B cell (primary cell): ENCODE measurements around the gene EIF1AD. TPM values are rescaled to one million over a fixed set of nuclear protein-coding genes. Genes with fewer than 3 reads are reported as not detected.

Experiments
- ATAC-seq: fragments of 200-7000 bp; cut with Tn5 transposase; one replicate; pipeline ENCODE4 v1.10.0; 2021; ENCODE audit warnings: low read depth, mild to moderate bottlenecking, moderate number of reproducible peaks, moderate library complexity
- CTCF ChIA-PET: fragments of 350-600 bp; sonication (Branson Sonifier 250); formaldehyde crosslinking; loops from one replicate; lab custom pipeline; 2021; ENCODE audit warnings: antibody characterized with exemption, inconsistent platforms; lab: Charles Lee
- POLR2A ChIA-PET: fragments of 350-600 bp; sonication (Branson Sonifier 250); formaldehyde crosslinking; loops from one replicate; lab custom pipeline; 2021; ENCODE audit warnings: antibody characterized with exemption; lab: Charles Lee
- DNase-seq: peaks from one replicate; pipeline ENCODE4 v3.0.0; 2013
- H2AFZ ChIP-seq: 2 replicates; pipeline ENCODE4 v1.6.1; 2012; ENCODE audit warnings: mild to moderate bottlenecking, low read depth, low read length; ENCODE audit not compliant: insufficient read depth, poor library complexity, severe bottlenecking
- H3K27ac ChIP-seq, 2 donors: 1 replicate in 1 of 2; 2 replicates in 1 of 2; pipeline ENCODE4 v1.5.1; 2012 to 2013; ENCODE audit warnings: low read length in 2 of 2, mild to moderate bottlenecking in 2 of 2, moderate library complexity in 1 of 2
- H3K27me3 ChIP-seq, 4 experiments: fragments of 200-600 bp in 1 of 4; sonication (generic) in 1 of 4; replicated peaks in 1 of 4; 1 replicate in 2 of 4; 2 replicates in 2 of 4; pipeline versions ENCODE4 v1.6.1 to v1.7.0; 2013 to 2016; ENCODE audit warnings: low read length in 3 of 4, mild to moderate bottlenecking in 2 of 4, mixed read lengths in 1 of 4, moderate library complexity in 1 of 4; ENCODE audit not compliant: insufficient read depth in 4 of 4, control insufficient read depth in 3 of 4; ENCODE audit errors: control extremely low read depth in 1 of 4
- H3K36me3 ChIP-seq, 2 experiments: replicated peaks in 1 of 2; 1 replicate in 1 of 2; 2 replicates in 1 of 2; pipeline versions ENCODE4 v1.6.1 to v1.7.1; 2013; ENCODE audit warnings: low read length in 1 of 2; ENCODE audit not compliant: insufficient read depth in 2 of 2, control insufficient read depth in 1 of 2; ENCODE audit errors: control extremely low read depth in 1 of 2, extremely low read depth in 1 of 2
- H3K4me1 ChIP-seq, 2 donors: fragments of 200-600 bp in 1 of 2; sonication (generic) in 1 of 2; 1 replicate in 1 of 2; 2 replicates in 1 of 2; pipeline versions ENCODE4 v1.5.1 to v1.6.1; 2013 to 2017; ENCODE audit warnings: low read length in 2 of 2; ENCODE audit not compliant: control insufficient read depth in 2 of 2, insufficient read depth in 2 of 2
- H3K4me2 ChIP-seq: replicated peaks from 2 replicates; pipeline ENCODE3; 2012; ENCODE audit warnings: mild to moderate bottlenecking, low read depth, low read length; ENCODE audit not compliant: poor library complexity, severe bottlenecking
- H3K4me3 ChIP-seq, 5 experiments: fragments of 200-600 bp in 1 of 5; sonication (generic) in 1 of 5; 1 replicate in 3 of 5; 2 replicates in 2 of 5; pipeline versions ENCODE4 v1.5.1 to v1.7.0; 2011 to 2016; ENCODE audit warnings: low read length in 4 of 5, mild to moderate bottlenecking in 4 of 5, low read depth in 2 of 5, control low read depth in 1 of 5, moderate library complexity in 1 of 5; ENCODE audit not compliant: insufficient read depth in 1 of 5; ENCODE audit errors: control extremely low read depth in 1 of 5, extremely low read depth in 1 of 5
- H3K79me2 ChIP-seq: fragments of 200-600 bp; sonication (generic); one replicate; pipeline ENCODE4 v1.6.0; 2016; ENCODE audit warnings: low read length; ENCODE audit not compliant: control insufficient read depth, insufficient read depth
- H3K9ac ChIP-seq: fragments of 200-600 bp; sonication (generic); 2 replicates; pipeline ENCODE4 v1.6.1; 2017; ENCODE audit warnings: mild to moderate bottlenecking, low read length, moderate library complexity
- H3K9me3 ChIP-seq, 3 donors: one replicate each; pipeline versions ENCODE4 v1.6.1 to v1.7.1; 2013; ENCODE audit warnings: low read length in 2 of 3; ENCODE audit not compliant: control insufficient read depth in 2 of 3, insufficient read depth in 1 of 3; ENCODE audit errors: control extremely low read depth in 1 of 3
- H4K20me1 ChIP-seq: 2 replicates; pipeline ENCODE4 v1.6.0; 2012; ENCODE audit warnings: mild to moderate bottlenecking, low read length; ENCODE audit not compliant: insufficient read depth, control insufficient read depth, poor library complexity, severe bottlenecking
- H3K27ac Mint-ChIP-seq: one replicate; pipeline ENCODE4 v1.8.0; 2021; ENCODE audit warnings: mixed read lengths
- H3K27me3 Mint-ChIP-seq: one replicate; pipeline ENCODE4 v1.8.0; 2021; ENCODE audit warnings: mixed read lengths
- H3K4me1 Mint-ChIP-seq: one replicate; pipeline ENCODE4 v1.8.0; 2021; ENCODE audit warnings: mixed read lengths
- H3K4me3 Mint-ChIP-seq: one replicate; pipeline ENCODE4 v1.8.0; 2021; ENCODE audit warnings: mixed read lengths
- H3K9me3 Mint-ChIP-seq: one replicate; pipeline ENCODE4 v1.8.0; 2022; ENCODE audit warnings: mixed read lengths; ENCODE audit not compliant: insufficient read depth
- EZH2 ChIP-seq: IDR thresholded peaks from 2 replicates; pipeline ENCODE4 v1.6.1; 2012; ENCODE audit warnings: borderline replicate concordance, low read depth, mild to moderate bottlenecking, moderate library complexity, low read length; ENCODE audit not compliant: insufficient read depth, poor library complexity, severe bottlenecking
- WGBS: methylation state at CpG from one replicate; pipeline ENCODE4 v1.1.5; 2013; ENCODE audit warnings: missing lambda C conversion rate; ENCODE audit not compliant: insufficient coverage; 5-methylcytosine and 5-hydroxymethylcytosine counted together
- intact Hi-C: fragments of 100-400 bp; cut with micrococcal nuclease; formaldehyde crosslinking; loops from one replicate; pipeline ENCODE4 v1.10.0; 2022
- polyA plus RNA-seq: library from polyadenylated mRNA; depleted of rRNA; stranded (reverse); fragments of >200 nt; gene quantifications from 2 replicates; pipeline ENCODE4 v1.2.3, GENCODE V29; 2012
- total RNA-seq, 2 donors: library from RNA; stranded (reverse); fragments of 120-200 nt in 1 of 2; gene quantifications; 1 replicate in 1 of 2; 2 replicates in 1 of 2; pipeline versions ENCODE4 v1.2.3 to v1.2.4, GENCODE V29; 2013 to 2022
- TF ChIP-seq, protein P1 (sequence below): fragments of 200-600 bp; IDR thresholded peaks from one replicate; pipeline ENCODE4 v1.8.0; 2022; ENCODE audit warnings: antibody characterized with exemption, mild to moderate bottlenecking

The EIF1AD gene
- total and polyA plus RNA-seq, 2 donors (not counting 1 experiment from before 2014, with no cell fraction given) = 56.9 to 65.2 TPM

DNA sequence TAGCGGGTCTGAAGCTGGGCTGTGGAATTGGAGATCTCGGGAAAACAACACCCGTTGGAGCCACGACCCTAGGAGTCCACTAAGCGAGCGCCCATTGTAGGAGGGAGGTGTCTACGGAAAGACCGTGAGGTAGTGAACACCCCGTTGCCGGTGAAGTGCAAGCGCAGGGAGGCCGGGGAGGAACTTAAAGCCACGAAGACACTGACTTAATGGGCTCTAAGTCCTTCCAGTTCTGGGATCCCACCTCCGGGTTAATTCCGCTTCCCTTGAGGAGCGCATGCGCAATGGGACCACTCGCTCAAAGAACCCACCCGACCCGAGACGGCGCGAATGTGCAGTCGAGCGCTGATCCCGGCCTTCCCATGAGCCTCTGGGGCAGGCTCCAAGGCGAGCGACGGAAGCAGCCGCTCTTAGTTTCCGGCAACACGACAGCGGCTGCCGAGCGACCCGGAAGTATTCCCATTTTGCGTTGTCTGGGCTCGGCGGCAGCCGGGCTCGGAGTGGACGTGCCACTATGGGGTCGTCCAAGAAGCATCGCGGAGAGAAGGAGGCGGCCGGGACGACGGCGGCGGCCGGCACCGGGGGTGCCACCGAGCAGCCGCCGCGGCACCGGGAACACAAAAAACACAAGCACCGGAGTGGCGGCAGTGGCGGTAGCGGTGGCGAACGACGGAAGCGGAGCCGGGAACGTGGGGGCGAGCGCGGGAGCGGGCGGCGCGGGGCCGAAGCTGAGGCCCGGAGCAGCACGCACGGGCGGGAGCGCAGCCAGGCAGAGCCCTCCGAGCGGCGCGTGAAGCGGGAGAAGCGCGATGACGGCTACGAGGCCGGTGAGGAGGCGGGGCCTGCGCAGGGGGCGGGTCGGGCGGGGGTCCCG, 40.5 kb downstream of the EIF1AD start, which contains the start of gene SART1:
Gene SART1, plus strand, starts transcription at position 468 of the 874 bp plus-strand sequence. Its CDS starts 47 bp downstream, at position 515.
- Mint-ChIP-seq H3K9me3 (no peaks in the 10 kb centered on the region), H3K4me3 (peak within 1 kb of the TSS; percentile 98), H3K27me3 (no peaks in the 10 kb centered on the region), H3K4me1 (peaks cover 51% of the 10 kb centered on the region), H3K27ac (peak within 1 kb of the TSS; percentile 98)
- DNase-seq (peak; percentile 97), ATAC-seq (peak; percentile 90)
- Histone ChIP-seq H3K36me3 (peaks cover 6 to 30% of the 10 kb centered on the region in 2 experiments), H3K4me2 (peak within 1 kb of the TSS; percentile 95), H3K4me1 (peaks cover 34 to 45% of the 10 kb centered on the region in 2 donors), H4K20me1 (peaks cover 37% of the 10 kb centered on the region), H3K9ac (peak within 1 kb of the TSS; percentile 97), H3K27ac (peak within 1 kb of the TSS; percentile 77 to 89), H3K9me3 (peaks cover 0 to 3% (median 0%) of the 10 kb centered on the region in 3 donors), H3K4me3 (peak within 1 kb of the TSS; percentile 74 to 90 (median 87)), H2AFZ (peak within 1 kb of the TSS; percentile 94), H3K79me2 (peaks cover 54% of the 10 kb centered on the region), H3K27me3 (no peaks in the 10 kb centered on the region)
- CTCF ChIA-PET = interaction anchor here (0.9 to 3.4 kb wide), 6 partner anchors 20 to 181 kb away, joined by 3 to 27 read pairs (median 4); partner anchors contain the start of genes BANF1, CCDC85B, EIF1AD and FIBP
- intact Hi-C loops = loop anchor here (1.0 kb wide), 6 partner anchors 33 to 241 kb away; partner anchors contain the start of genes BANF1, C11orf68, DRAP1 and EIF1AD
- POLR2A ChIA-PET = interaction anchor here (0.6 to 2.2 kb wide), 11 partner anchors 32 to 897 kb away, joined by 3 to 14 read pairs (median 6); partner anchors contain the start of genes BANF1, CCDC85B, CFL1 and EIF1AD
- no peak for TF ChIP-seq EZH2
- TF ChIP-seq, protein P1, sequence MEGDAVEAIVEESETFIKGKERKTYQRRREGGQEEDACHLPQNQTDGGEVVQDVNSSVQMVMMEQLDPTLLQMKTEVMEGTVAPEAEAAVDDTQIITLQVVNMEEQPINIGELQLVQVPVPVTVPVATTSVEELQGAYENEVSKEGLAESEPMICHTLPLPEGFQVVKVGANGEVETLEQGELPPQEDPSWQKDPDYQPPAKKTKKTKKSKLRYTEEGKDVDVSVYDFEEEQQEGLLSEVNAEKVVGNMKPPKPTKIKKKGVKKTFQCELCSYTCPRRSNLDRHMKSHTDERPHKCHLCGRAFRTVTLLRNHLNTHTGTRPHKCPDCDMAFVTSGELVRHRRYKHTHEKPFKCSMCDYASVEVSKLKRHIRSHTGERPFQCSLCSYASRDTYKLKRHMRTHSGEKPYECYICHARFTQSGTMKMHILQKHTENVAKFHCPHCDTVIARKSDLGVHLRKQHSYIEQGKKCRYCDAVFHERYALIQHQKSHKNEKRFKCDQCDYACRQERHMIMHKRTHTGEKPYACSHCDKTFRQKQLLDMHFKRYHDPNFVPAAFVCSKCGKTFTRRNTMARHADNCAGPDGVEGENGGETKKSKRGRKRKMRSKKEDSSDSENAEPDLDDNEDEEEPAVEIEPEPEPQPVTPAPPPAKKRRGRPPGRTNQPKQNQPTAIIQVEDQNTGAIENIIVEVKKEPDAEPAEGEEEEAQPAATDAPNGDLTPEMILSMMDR = no peak
- under 1% methylated on average over 95 of the region's 97 CpGs for WGBS
